Activated CD4-positive, alpha-beta T cell treated with anti-CD3 and anti-CD28 coated beads for 4 hours (primary cell): ENCODE results near the gene BST1.
"Not testable (repeated sequence)": the region's sequence is repeated elsewhere in the genome, so short reads cannot be mapped to it uniquely, and the experiment has no call there.

Experiments used
- DNase-seq, 2 donors: peaks; one replicate each; pipeline ENCODE4 v3.0.0-alpha.2; 2020

The BST1 gene

GRCh38 chr4:15753081-15753480 lies 50.2 kb downstream of the BST1 start:
- no peak for DNase-seq

DNA sequence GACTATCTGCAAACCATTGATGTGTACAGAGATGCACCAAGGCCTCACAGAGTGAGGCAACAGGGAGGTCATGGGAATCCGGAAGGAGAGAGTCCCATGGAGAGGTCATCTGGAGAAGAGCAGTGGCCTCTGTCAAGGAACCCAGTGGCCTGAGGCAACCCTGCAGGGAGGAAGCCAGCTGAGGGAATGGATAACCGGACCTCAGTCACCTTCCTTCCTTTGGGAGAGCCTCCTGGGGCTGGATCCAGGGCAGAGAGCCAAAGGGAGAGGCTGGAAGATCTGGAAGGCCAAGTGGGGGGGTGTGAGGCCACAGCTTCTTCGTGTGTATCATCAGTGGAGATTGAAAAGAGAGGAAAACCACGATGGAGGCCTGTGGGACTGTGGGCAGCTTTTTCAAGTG lies 50.9 kb downstream of the BST1 start:
- no peak for DNase-seq

- peak; percentile 12 to 37 for DNase-seq
Observed at GRCh38 chr4:15754323-15754722, 51.5 kb downstream of the BST1 start.

DNA sequence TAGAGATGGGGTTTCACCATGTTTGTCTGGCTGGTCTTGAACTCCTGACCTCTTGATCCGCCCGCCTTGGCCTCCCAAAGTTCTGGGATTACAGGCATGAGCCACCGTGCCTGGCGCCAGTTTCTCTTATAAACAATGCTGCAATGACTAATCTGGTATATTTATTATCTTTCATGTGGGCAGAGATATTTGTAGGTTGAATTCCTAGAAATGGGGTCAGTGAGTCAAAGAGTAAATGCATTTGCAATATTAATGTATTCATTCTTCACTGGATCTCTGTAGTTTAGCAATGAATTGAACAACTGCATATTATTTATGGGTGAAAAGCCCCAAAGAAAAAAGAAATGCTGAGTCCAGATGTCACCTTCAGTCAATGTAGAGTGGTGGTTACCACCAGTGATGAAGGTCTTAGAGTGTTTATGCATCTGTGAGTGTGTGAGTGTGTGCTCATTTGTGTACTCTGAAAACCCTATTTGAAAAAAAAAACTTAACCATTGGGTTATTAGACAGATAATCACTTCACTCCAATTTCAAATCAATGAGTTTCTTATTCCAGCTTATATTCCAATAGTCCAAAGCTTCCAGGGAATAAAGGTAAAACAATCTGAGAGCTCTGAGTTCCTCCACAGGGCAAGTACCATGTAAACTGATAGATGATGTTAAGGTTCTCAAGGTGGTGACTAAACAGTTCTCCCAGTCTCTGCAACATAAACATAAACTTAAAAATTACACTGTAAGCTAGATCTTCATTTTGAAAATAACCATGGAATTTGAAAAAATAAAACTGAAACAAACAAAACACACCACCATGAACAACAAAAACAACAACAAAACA lies 52.7 kb downstream of the BST1 start:
- DNase-seq = peak; percentile 33 to 42

- peak; percentile 68 to 77 for DNase-seq
Observed at GRCh38 chr4:15756361-15756861, 53.5 kb downstream of the BST1 start.

GRCh38 chr4:15757054-15757453 lies 54.2 kb downstream of the BST1 start:
- DNase-seq = no peak

DNA sequence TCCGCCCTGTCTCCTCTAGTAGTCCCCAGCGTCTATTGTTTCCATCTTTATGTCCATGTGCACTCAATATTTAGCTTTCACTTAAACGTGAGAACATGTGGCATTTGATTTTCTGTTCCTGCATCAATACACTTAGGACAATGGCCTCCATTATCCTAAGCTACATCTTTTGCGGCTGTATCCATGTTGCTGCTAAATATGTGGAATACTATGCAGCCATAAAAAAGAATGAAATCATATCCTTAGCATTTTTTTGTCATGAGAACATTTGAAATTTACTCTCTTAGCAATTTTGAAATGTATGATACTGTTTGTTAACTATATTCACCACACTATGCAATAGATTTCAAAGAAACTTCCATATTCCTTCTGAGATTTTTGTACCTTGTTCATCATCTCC lies 55.4 kb downstream of the BST1 start:
- DNase-seq = no peak

DNA sequence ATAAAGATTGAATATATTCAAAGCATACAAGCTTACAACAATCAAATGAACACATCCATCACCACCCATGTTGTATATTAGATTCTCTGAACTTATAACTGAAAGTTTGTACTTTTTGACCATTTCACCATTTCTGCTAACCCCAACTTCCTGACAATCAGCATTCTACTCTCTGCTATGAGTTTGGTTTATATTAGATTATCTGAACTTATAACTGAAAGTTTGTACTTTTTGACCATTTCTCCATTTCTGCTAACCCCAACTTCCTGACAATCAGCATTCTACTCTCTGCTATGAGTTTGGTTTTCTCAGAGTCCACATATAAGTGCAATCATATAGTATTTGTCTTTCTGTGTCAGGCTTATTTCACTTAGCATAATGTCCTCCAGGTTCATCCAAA lies 59.6 kb downstream of the BST1 start:
- not testable (repeated sequence) for DNase-seq

DNA sequence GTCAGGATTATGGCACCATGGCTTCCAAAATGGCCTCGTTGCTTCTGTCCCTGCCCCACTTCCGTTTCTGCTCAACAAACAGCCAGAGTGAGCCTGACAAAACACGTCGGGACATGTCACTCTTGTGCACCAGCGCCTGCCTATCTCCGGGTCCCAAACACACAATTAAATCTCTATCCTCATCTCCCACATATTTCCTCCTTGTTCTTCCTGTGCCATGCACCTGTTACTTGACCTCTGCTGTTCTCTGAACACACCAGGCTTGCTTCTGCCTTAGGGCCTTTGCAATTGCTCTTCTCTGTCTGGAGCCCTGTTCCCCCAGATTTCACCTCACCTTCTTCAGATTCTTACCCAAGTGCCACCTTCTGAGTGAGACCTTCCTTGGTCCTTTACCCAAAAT lies 62.5 kb downstream of the BST1 start:
- no peak for DNase-seq

GRCh38 chr4:15765910-15766697 lies 63.2 kb downstream of the BST1 start:
- DNase-seq = no peak

GRCh38 chr4:15766821-15767220 lies 64.0 kb downstream of the BST1 start:
- no peak for DNase-seq

- no peak for DNase-seq
Observed at GRCh38 chr4:15769202-15769601, 66.3 kb downstream of the BST1 start.

DNA sequence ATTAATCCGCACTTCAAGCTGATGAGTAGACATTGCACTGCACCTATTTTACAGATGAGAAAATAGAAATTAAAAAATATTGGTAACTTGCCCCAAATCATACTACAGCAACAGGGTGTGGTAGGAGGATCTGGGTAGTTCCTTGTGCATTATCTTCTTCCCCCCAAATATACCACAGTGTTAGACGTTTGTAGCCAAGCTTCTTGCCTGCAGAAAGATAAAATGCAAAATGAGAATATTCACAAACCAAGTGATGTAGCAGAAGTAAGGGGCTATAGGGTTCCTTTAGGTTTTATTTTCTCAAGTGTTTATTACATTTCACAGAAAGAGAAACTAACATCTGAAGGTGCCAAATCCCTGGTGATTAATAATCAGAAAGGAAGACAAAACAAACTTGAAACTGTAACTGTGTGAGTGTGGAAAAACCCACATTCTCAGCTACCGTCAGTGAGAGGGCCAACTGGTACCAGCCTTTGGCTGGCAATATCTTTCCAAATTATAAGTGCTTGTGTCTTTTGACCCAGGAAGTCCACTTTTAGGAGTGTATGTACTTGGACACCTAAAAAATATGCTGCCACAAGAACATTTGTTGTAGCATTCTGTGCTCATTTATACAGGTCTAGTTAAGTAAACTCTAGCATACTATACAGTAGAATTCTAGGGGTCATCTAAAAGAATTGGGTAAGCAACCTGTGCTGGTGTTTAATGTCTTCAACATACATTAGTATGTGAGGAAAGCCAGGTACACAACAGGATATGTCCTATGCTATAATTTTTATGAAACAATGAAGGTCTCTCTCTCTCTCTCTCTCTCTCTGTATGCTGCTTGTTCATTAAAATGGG lies 68.6 kb downstream of the BST1 start:
- no peak for DNase-seq

GRCh38 chr4:15774020-15774420 lies 71.2 kb downstream of the BST1 start:
- DNase-seq = no peak

DNA sequence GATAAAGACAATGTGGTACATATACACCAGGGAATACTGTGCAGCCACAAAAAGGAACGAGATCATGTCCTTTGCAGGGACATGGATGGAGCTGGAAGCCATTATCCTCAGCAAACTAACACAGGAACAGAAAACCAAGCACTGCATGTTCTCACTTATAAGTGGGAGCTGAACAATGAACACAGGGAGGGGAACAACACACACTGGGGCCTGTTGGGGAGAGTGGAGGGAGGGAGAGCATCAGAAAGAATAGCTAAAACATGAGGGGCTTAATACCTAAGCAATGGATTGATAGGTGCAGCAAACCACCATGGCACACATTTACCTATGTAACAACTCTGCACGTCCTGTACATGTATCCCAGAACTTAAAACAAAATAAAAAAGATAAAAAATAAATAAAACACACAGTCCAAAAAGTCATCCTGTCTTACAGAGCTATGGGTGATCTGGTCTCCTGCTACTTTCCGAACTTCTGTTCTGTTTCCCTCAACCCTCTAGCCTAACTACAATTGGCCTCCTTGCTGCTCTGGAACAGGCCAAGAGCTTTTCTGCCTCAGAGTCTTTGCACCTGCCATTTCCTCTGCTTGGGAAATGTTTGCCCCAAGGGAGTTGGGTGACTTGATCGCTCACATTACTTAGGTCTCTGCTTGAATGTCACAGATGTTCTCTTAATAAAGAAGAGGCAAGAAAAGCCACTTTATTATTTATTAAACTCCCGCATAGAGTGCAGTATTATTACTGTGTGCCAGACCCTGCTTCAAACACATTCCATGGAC lies 74.2 kb downstream of the BST1 start:
- DNase-seq = no peak

GRCh38 chr4:15777697-15778288 lies 74.9 kb downstream of the BST1 start:
- DNase-seq = no peak

DNA sequence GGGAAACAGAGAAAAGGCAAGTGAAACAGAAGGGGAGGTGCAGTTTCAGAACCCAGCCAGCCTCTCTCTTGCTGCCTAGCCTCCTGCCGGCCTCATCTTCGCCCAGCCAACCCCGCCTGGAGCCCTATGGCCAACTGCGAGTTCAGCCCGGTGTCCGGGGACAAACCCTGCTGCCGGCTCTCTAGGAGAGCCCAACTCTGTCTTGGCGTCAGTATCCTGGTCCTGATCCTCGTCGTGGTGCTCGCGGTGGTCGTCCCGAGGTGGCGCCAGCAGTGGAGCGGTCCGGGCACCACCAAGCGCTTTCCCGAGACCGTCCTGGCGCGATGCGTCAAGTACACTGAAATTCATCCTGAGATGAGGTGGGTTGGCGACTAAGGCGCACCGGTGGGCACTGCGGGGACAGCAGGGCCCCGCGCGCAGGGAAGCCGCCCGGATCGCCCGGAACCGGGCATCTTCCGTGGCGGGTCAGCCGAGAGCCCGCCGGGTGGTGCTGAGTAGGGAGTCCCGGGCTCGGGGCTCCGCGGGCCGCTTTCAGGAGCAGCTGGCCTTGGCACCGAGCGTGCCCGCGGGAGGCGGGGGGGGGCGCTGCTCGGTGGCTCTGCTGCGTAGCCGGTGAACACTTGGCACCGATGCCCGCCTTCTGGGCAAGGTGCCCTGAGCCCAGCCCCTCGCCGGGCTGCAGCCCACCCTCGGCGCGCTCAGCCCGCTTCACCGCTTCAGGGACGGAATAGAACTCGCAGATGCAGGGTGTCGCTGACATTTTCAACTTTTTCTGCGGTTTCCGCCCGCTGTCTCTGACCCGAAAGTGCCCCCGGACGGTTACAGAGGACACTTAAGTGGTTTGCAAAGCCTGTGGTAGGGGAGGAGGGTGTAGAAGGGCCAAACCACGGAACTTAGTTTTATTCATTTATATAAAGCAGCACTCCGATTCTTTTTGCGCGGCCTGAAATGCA lies 75.7 kb downstream of the BST1 start, which contains the start of gene CD38:
Gene CD38, plus strand, starts transcription at position 40 of the 953 bp plus-strand sequence. Its CDS starts 87 bp downstream, at position 127.
- peak; percentile 26 to 29 for DNase-seq

- DNase-seq = no peak
Observed at GRCh38 chr4:15779306-15779705, 76.4 kb downstream of the BST1 start.

DNA sequence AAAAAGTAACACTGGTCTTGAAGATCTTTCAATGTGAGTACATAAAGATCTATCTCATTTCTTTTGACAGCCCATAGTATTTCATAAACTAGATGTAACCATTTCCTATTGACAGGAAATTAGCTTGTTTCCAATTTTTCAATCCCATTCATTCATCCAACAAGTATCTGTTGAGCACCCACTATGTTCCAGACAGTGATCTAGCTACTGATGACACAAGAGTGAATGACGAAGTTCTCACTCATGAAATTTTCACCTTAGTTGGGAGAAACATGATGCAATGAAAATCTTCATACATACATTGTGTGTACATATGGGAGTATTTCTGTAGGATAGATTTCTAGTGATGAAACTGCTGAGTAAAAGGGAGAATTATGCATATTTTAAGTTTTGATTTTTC lies 76.9 kb downstream of the BST1 start:
- no peak for DNase-seq

DNA sequence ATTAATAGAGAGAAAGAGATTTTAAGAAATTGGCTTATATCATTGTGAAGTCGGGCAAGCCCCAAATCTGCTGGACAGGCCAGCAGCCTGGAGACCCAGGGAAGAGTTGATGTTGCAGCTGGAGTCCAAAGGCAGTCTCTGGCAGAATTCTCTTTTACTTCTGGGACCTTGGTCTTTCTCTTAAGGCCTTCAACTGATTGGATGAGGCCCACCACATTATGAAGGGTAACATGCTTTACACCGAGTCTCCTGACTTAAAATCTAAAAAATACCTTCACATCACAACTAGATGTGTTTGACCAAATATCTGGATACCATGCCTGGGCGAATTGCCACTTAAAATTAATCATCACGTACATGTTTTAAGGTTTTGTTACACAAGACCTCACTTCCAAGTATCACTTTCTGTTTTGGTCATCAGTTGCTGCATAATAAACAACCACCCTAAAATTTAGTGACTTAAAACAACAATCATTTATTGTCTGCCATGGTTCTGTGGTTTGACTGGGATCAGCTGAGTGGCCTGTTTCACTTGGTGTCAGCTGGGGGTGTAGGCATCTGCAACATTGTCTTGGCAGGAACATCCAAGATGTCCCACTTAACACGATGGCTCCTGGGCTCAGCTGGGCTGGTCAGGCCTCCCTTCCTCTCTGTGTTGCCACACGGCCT lies 78.7 kb downstream of the BST1 start:
- DNase-seq = no peak
